ENCODE data around the gene TST. TPM values are rescaled to one million over a fixed set of nuclear protein-coding genes. Genes with fewer than 3 reads are reported as not detected.

TST gene
- polyA plus RNA-seq, 4 donors = 134 to 526 (median 354) TPM

GRCh38 chr22:37051391-37052385, 32.4 kb upstream of the TST start, which contains the start of gene KCTD17:
TSS of gene KCTD17 (plus strand) at chr22:37051742. CDS start at chr22:37051761, 19 bp downstream.
- Histone ChIP-seq H3K4me1 (ENCODE audit: control insufficient read depth in 3 of 3, insufficient read depth in 2 of 3, low read depth in 1 of 3, low read length in 2 of 3) (peaks cover 0 to 21% (median 0%) of the 10 kb centered on the region in 3 donors), H3K27me3 (ENCODE audit: control insufficient read depth in 3 of 3, insufficient read depth in 3 of 3, low read length in 3 of 3) (no peaks in the 10 kb centered on the region), H3K4me3 (ENCODE audit: low read depth in 1 of 3, low read length in 3 of 3) (peak within 1 kb of the TSS; percentile 30 to 67 (median 61)), H3K27ac (ENCODE audit: low read depth in 1 of 3, low read length in 2 of 3) (peak within 1 kb of the TSS in 1 of 3 donors; percentile 9), H3K36me3 (ENCODE audit: control insufficient read depth in 3 of 3, insufficient read depth in 2 of 3, low read depth in 1 of 3, low read length in 3 of 3) (peaks cover 0 to 26% (median 0%) of the 10 kb centered on the region in 3 donors), H3K9me3 (ENCODE audit: control insufficient read depth in 2 of 2, insufficient read depth in 1 of 2, low read depth in 1 of 2, low read length in 1 of 2) (no peaks in the 10 kb centered on the region)
- WGBS, 3 donors = 6 to 11% (median 11%) methylated on average over 54 to 89 of the region's 89 CpGs
- DNase-seq (peak; percentile 59 to 73), FAIRE-seq (no peak)

GRCh38 chr22:37050913-37051312, 31.7 kb upstream of the TST start:
- FAIRE-seq = no peak

GRCh38 chr22:37049224-37049623, 30.0 kb upstream of the TST start:
- Histone ChIP-seq H3K36me3 (ENCODE audit: control insufficient read depth in 3 of 3, insufficient read depth in 2 of 3, low read depth in 1 of 3, low read length in 3 of 3) (peaks cover 0 to 11% (median 0%) of the 10 kb centered on the region in 3 donors), H3K4me3 (ENCODE audit: low read depth in 1 of 3, low read length in 3 of 3) (no peak overlapping the region), H3K27ac (ENCODE audit: low read depth in 1 of 3, low read length in 2 of 3) (no peak overlapping the region), H3K4me1 (ENCODE audit: control insufficient read depth in 3 of 3, insufficient read depth in 2 of 3, low read depth in 1 of 3, low read length in 2 of 3) (peaks cover 0 to 24% (median 1%) of the 10 kb centered on the region in 3 donors), H3K27me3 (ENCODE audit: control insufficient read depth in 3 of 3, insufficient read depth in 3 of 3, low read length in 3 of 3) (no peaks in the 10 kb centered on the region), H3K9me3 (ENCODE audit: control insufficient read depth in 2 of 2, insufficient read depth in 1 of 2, low read depth in 1 of 2, low read length in 1 of 2) (no peaks in the 10 kb centered on the region)
- no peak for DNase-seq
- WGBS, 3 donors = 78 to 87% (median 80%) methylated on average over 2 of the region's 2 CpGs
- no peak for FAIRE-seq

More at GRCh38 chr22:37050913-37051312, 31.7 kb upstream of the TST start:
- WGBS, 3 donors = 67 to 77% (median 76%) methylated on average over 6 of the region's 6 CpGs
- peak overlapping the region in 1 of 3 donors; percentile 2 for H3K27ac ChIP-seq (ENCODE audit: low read depth in 1 of 3, low read length in 2 of 3)
- peaks cover 0 to 21% (median 0%) of the 10 kb centered on the region in 3 donors for H3K4me1 ChIP-seq (ENCODE audit: control insufficient read depth in 3 of 3, insufficient read depth in 2 of 3, low read depth in 1 of 3, low read length in 2 of 3)
- H3K27me3 ChIP-seq (ENCODE audit: control insufficient read depth in 3 of 3, insufficient read depth in 3 of 3, low read length in 3 of 3) = no peaks in the 10 kb centered on the region
- no peaks in the 10 kb centered on the region for H3K9me3 ChIP-seq (ENCODE audit: control insufficient read depth in 2 of 2, insufficient read depth in 1 of 2, low read depth in 1 of 2, low read length in 1 of 2)
- no peak for DNase-seq
- H3K4me3 ChIP-seq (ENCODE audit: low read depth in 1 of 3, low read length in 3 of 3) = no peak overlapping the region
- H3K36me3 ChIP-seq (ENCODE audit: control insufficient read depth in 3 of 3, insufficient read depth in 2 of 3, low read depth in 1 of 3, low read length in 3 of 3) = peaks cover 0 to 18% (median 0%) of the 10 kb centered on the region in 3 donors

- no peak for DNase-seq
- H3K27me3 ChIP-seq (ENCODE audit: control insufficient read depth in 3 of 3, insufficient read depth in 3 of 3, low read length in 3 of 3) = no peaks in the 10 kb centered on the region
- no peak overlapping the region for H3K27ac ChIP-seq (ENCODE audit: low read depth in 1 of 3, low read length in 2 of 3)
- 82 to 91% (median 84%) methylated on average over 6 of the region's 6 CpGs for WGBS, 3 donors
- no peak for FAIRE-seq
- no peak overlapping the region for H3K4me3 ChIP-seq (ENCODE audit: low read depth in 1 of 3, low read length in 3 of 3)
- H3K9me3 ChIP-seq (ENCODE audit: control insufficient read depth in 2 of 2, insufficient read depth in 1 of 2, low read depth in 1 of 2, low read length in 1 of 2) = no peaks in the 10 kb centered on the region
- peaks cover 0 to 25% (median 2%) of the 10 kb centered on the region in 3 donors for H3K4me1 ChIP-seq (ENCODE audit: control insufficient read depth in 3 of 3, insufficient read depth in 2 of 3, low read depth in 1 of 3, low read length in 2 of 3)
- peaks cover 0 to under 1% (median 0%) of the 10 kb centered on the region in 3 donors for H3K36me3 ChIP-seq (ENCODE audit: control insufficient read depth in 3 of 3, insufficient read depth in 2 of 3, low read depth in 1 of 3, low read length in 3 of 3)
Observed at GRCh38 chr22:37048133-37048532, 28.9 kb upstream of the TST start.

- H3K27me3 ChIP-seq (ENCODE audit: control insufficient read depth in 3 of 3, insufficient read depth in 3 of 3, low read length in 3 of 3) = no peaks in the 10 kb centered on the region
- peaks cover 0 to 36% (median 5%) of the 10 kb centered on the region in 3 donors for H3K4me1 ChIP-seq (ENCODE audit: control insufficient read depth in 3 of 3, insufficient read depth in 2 of 3, low read depth in 1 of 3, low read length in 2 of 3)
- FAIRE-seq (no peak), DNase-seq (no peak)
- no peak overlapping the region for H3K4me3 ChIP-seq (ENCODE audit: low read depth in 1 of 3, low read length in 3 of 3)
- WGBS, 3 donors = 83 to 85% (median 85%) methylated on average over 7 of the region's 7 CpGs
- H3K27ac ChIP-seq (ENCODE audit: low read depth in 1 of 3, low read length in 2 of 3) = no peak overlapping the region
- H3K9me3 ChIP-seq (ENCODE audit: control insufficient read depth in 2 of 2, insufficient read depth in 1 of 2, low read depth in 1 of 2, low read length in 1 of 2) = no peaks in the 10 kb centered on the region
- no peaks in the 10 kb centered on the region for H3K36me3 ChIP-seq (ENCODE audit: control insufficient read depth in 3 of 3, insufficient read depth in 2 of 3, low read depth in 1 of 3, low read length in 3 of 3)
Observed at GRCh38 chr22:37047006-37047405, 27.8 kb upstream of the TST start.

GRCh38 chr22:37046589-37046988, 27.3 kb upstream of the TST start:
- DNase-seq = no peak
- Histone ChIP-seq H3K27me3 (ENCODE audit: control insufficient read depth in 3 of 3, insufficient read depth in 3 of 3, low read length in 3 of 3) (no peaks in the 10 kb centered on the region), H3K4me1 (ENCODE audit: control insufficient read depth in 3 of 3, insufficient read depth in 2 of 3, low read depth in 1 of 3, low read length in 2 of 3) (peaks cover 0 to 40% (median 5%) of the 10 kb centered on the region in 3 donors), H3K36me3 (ENCODE audit: control insufficient read depth in 3 of 3, insufficient read depth in 2 of 3, low read depth in 1 of 3, low read length in 3 of 3) (no peaks in the 10 kb centered on the region), H3K9me3 (ENCODE audit: control insufficient read depth in 2 of 2, insufficient read depth in 1 of 2, low read depth in 1 of 2, low read length in 1 of 2) (no peaks in the 10 kb centered on the region), H3K27ac (ENCODE audit: low read depth in 1 of 3, low read length in 2 of 3) (no peak overlapping the region), H3K4me3 (ENCODE audit: low read depth in 1 of 3, low read length in 3 of 3) (no peak overlapping the region)
- WGBS, 3 donors = 89 to 90% (median 89%) methylated on average over 6 of the region's 6 CpGs
- no peak for FAIRE-seq

- no peaks in the 10 kb centered on the region for H3K27me3 ChIP-seq (ENCODE audit: control insufficient read depth in 3 of 3, insufficient read depth in 3 of 3, low read length in 3 of 3)
- no peak for DNase-seq
- no peak overlapping the region for H3K4me3 ChIP-seq (ENCODE audit: low read depth in 1 of 3, low read length in 3 of 3)
- WGBS, 3 donors = 33 to 39% (median 36%) methylated on average over 4 of the region's 4 CpGs
- peaks cover 0 to 43% (median 5%) of the 10 kb centered on the region in 3 donors for H3K4me1 ChIP-seq (ENCODE audit: control insufficient read depth in 3 of 3, insufficient read depth in 2 of 3, low read depth in 1 of 3, low read length in 2 of 3)
- H3K27ac ChIP-seq (ENCODE audit: low read depth in 1 of 3, low read length in 2 of 3) = no peak overlapping the region
- no peaks in the 10 kb centered on the region for H3K9me3 ChIP-seq (ENCODE audit: control insufficient read depth in 2 of 2, insufficient read depth in 1 of 2, low read depth in 1 of 2, low read length in 1 of 2)
- no peak for FAIRE-seq
- H3K36me3 ChIP-seq (ENCODE audit: control insufficient read depth in 3 of 3, insufficient read depth in 2 of 3, low read depth in 1 of 3, low read length in 3 of 3) = no peaks in the 10 kb centered on the region
Observed at GRCh38 chr22:37045958-37046357, 26.7 kb upstream of the TST start.

- FAIRE-seq = no peak
- H3K9me3 ChIP-seq (ENCODE audit: control insufficient read depth in 2 of 2, insufficient read depth in 1 of 2, low read depth in 1 of 2, low read length in 1 of 2) = no peaks in the 10 kb centered on the region
- peaks cover 0 to 49% (median 5%) of the 10 kb centered on the region in 3 donors for H3K4me1 ChIP-seq (ENCODE audit: control insufficient read depth in 3 of 3, insufficient read depth in 2 of 3, low read depth in 1 of 3, low read length in 2 of 3)
- H3K36me3 ChIP-seq (ENCODE audit: control insufficient read depth in 3 of 3, insufficient read depth in 2 of 3, low read depth in 1 of 3, low read length in 3 of 3) = no peaks in the 10 kb centered on the region
- H3K4me3 ChIP-seq (ENCODE audit: low read depth in 1 of 3, low read length in 3 of 3) = no peak overlapping the region
- 37 to 62% (median 52%) methylated on average over 9 of the region's 9 CpGs for WGBS, 3 donors
- H3K27me3 ChIP-seq (ENCODE audit: control insufficient read depth in 3 of 3, insufficient read depth in 3 of 3, low read length in 3 of 3) = no peaks in the 10 kb centered on the region
- peak overlapping the region in 2 of 3 donors; percentile 87 to 93 for H3K27ac ChIP-seq (ENCODE audit: low read depth in 1 of 3, low read length in 2 of 3)
- no peak for DNase-seq
Observed at GRCh38 chr22:37044634-37045625, 25.7 kb upstream of the TST start.

Measured in small intestine (tissue), 7 donors.